Body of pancreas (tissue), 4 donors: Measurements from ENCODE around the gene ADTRP. TPM values are rescaled to one million over a fixed set of nuclear protein-coding genes. Genes with fewer than 3 reads are reported as not detected.
A peak's percentile ranks its signal among the peaks of the same experiment; 100 is the strongest.

Experiments
- ATAC-seq: fragments of 150-250 bp; one replicate; pipeline ENCODE4 v1.9.1; 2016
- DNase-seq, 4 donors: peaks; one replicate each; pipeline ENCODE4 v3.0.0-alpha.2; 2019
- H3K27ac ChIP-seq, 4 donors: fragments of 200-600 bp; sonication (generic); 1 replicate in 3 of 4; 2 replicates in 1 of 4; pipeline versions ENCODE4 v1.5.1 to v1.6.1; 2016 to 2019; ENCODE audit warnings: mild to moderate bottlenecking in 1 of 4, mixed read lengths in 1 of 4, moderate library complexity in 1 of 4
- H3K27me3 ChIP-seq, 2 donors: fragments of 200-600 bp; sonication (generic); one replicate each; pipeline ENCODE4 v1.6.0; 2016; ENCODE audit warnings: mild to moderate bottlenecking in 1 of 2
- H3K36me3 ChIP-seq, 2 donors: fragments of 200-600 bp; sonication (generic); replicated peaks in 1 of 2; 2 replicates each; pipeline ENCODE4 v1.5.1; 2016; ENCODE audit warnings: low read depth in 2 of 2; ENCODE audit not compliant: insufficient read depth in 1 of 2
- H3K4me1 ChIP-seq: fragments of 200-600 bp; sonication (generic); one replicate; pipeline ENCODE4 v1.6.0; 2016
- H3K4me3 ChIP-seq, 2 donors: fragments of 200-600 bp; sonication (generic); 1 replicate in 1 of 2; 2 replicates in 1 of 2; pipeline ENCODE4 v1.5.1; 2016 to 2019
- H3K9me3 ChIP-seq, 3 donors: fragments of 200-600 bp; sonication (generic); 1 replicate in 2 of 3; 2 replicates in 1 of 3; pipeline ENCODE4 v1.5.1; 2016
- POLR2A ChIP-seq, 3 donors: fragments of 450-650 bp; IDR thresholded peaks; one replicate each; pipeline ENCODE4 v1.6.1; 2016; ENCODE audit warnings: antibody characterized with exemption in 3 of 3, mild to moderate bottlenecking in 2 of 3
- WGBS, 2 donors: methylation state at CpG; one replicate each; pipeline ENCODE4 v1.1.5; 2017; 5-methylcytosine and 5-hydroxymethylcytosine counted together
- intact Hi-C: fragments of 100-400 bp; cut with DNase I; formaldehyde crosslinking; loops from one replicate; pipeline ENCODE4 v1.15.1; 2023
- total RNA-seq, 2 donors: library from RNA; depleted of rRNA; stranded (reverse); fragments of >200 nt; gene quantifications; one replicate each; pipeline ENCODE4 v1.1.0, GENCODE V29; 2016
- TF ChIP-seq, protein P1 (sequence below), 7 experiments: fragments of 450-650 bp in 4 of 7; fragments of 200-600 bp in 3 of 7; sonication (generic) in 3 of 7; IDR thresholded peaks; one replicate each; pipeline ENCODE4 v1.5.1; 2016 to 2019; ENCODE audit warnings: antibody characterized with exemption in 7 of 7

Gene ADTRP
- total RNA-seq, 2 donors from 2014 or later: not detected

DNA sequence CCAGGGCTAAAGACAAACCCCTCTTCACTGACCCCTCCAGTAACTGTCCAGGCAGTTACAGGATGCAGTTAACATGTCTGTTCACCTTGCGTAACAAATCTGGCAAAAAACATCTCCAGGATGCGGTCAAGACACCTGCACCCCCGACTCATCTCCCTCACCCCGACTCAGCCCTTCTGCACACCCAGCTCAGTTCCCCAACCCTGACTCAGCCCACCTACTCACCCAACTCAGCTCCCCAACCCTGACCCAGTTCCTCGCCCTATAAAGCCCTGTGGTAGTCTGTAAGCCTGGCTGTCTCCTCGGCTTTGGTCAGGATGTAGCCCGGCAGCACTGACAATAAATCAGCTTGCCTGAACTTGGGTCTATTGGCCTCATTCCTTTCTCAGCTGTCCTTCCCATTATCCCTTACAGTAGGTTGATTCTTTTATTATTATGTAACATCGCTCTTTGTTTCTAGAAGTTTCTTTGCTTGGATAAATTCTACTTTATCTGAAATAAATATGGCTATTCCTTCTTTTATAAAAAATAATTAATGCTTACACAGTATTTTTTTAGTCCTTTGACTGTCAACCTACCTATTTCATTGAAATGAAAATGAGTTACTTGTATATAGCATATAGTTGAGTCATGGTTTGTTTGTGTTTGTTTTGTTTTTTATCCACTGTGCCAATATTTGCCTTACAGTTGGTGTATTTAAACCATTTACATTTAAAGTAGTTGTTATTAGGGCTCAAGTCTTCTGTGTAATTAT lies 12.9 kb upstream of the ADTRP start:
- no peaks in the 10 kb centered on the region for H3K27me3 ChIP-seq
- 92 to 93% methylated on average over 8 of the region's 8 CpGs for WGBS, 2 donors
- no peak for DNase-seq
- intact Hi-C loops: no loop called here
- H3K4me3 ChIP-seq: no peak overlapping the region
- peaks cover 17% of the 10 kb centered on the region for H3K4me1 ChIP-seq
- no peaks in the 10 kb centered on the region for H3K9me3 ChIP-seq
- H3K27ac ChIP-seq: no peak overlapping the region
- no peak for ATAC-seq
- no peaks in the 10 kb centered on the region for H3K36me3 ChIP-seq
- no peak for TF ChIP-seq POLR2A (IDR thresholded peaks at IDR 0.05)
- TF ChIP-seq, protein P1, sequence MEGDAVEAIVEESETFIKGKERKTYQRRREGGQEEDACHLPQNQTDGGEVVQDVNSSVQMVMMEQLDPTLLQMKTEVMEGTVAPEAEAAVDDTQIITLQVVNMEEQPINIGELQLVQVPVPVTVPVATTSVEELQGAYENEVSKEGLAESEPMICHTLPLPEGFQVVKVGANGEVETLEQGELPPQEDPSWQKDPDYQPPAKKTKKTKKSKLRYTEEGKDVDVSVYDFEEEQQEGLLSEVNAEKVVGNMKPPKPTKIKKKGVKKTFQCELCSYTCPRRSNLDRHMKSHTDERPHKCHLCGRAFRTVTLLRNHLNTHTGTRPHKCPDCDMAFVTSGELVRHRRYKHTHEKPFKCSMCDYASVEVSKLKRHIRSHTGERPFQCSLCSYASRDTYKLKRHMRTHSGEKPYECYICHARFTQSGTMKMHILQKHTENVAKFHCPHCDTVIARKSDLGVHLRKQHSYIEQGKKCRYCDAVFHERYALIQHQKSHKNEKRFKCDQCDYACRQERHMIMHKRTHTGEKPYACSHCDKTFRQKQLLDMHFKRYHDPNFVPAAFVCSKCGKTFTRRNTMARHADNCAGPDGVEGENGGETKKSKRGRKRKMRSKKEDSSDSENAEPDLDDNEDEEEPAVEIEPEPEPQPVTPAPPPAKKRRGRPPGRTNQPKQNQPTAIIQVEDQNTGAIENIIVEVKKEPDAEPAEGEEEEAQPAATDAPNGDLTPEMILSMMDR (IDR thresholded peaks at IDR 0.05): no peak

DNA sequence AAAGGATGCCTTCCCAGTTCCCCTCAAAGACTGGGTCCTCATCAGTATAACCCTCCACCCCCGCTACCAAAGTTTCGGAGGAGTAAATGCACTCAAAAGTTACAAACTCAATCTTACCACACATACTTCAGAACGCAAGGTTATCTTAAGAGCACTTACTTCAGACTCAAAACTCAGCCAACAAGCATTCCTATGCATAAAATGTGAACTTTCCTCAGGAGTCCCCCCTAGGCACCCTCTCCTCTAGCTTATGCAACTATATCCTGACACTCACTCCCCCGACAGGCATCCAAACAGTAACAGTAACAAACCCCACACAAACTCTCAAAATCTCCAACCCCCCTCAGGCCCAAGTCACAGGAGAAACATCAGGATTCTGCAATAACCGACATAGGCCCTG lies 11.1 kb upstream of the ADTRP start:
- TF ChIP-seq, protein P1 (IDR thresholded peaks at IDR 0.05): no peak
- no peak for TF ChIP-seq POLR2A (IDR thresholded peaks at IDR 0.05)
- no peak overlapping the region for H3K4me3 ChIP-seq
- intact Hi-C loops: no loop called here
- H3K4me1 ChIP-seq: peaks cover 25% of the 10 kb centered on the region
- DNase-seq: no peak
- WGBS, 2 donors: 91 to 97% methylated on average over 5 of the region's 5 CpGs
- no peak overlapping the region for H3K27ac ChIP-seq
- H3K36me3 ChIP-seq: no peaks in the 10 kb centered on the region
- no peaks in the 10 kb centered on the region for H3K9me3 ChIP-seq
- no peaks in the 10 kb centered on the region for H3K27me3 ChIP-seq
- no peak for ATAC-seq

DNA sequence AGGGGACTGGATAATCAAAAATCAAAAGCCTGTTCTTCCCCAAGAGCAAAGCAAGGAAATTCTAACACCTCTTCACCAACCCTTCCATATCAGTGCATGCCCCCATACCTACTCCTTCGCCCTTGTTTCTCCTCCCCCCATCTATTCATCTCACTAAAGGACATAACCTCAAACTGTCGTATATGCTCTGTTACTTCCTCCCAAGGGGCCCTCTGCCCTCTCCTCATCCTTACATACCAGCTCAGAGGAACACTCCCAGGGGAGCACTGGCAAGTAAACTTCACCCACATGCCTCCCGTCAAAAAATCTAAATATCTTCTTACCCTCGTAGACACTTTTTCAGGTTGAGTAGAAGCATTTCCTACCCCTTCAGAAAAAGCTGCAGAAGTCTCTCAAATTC lies 9.4 kb upstream of the ADTRP start:
- DNase-seq (no peak), ATAC-seq (no peak)
- intact Hi-C loops: no loop called here
- Histone ChIP-seq H3K4me3 (no peak overlapping the region), H3K27ac (no peak overlapping the region), H3K4me1 (peaks cover 16% of the 10 kb centered on the region), H3K9me3 (no peaks in the 10 kb centered on the region), H3K36me3 (no peaks in the 10 kb centered on the region), H3K27me3 (no peaks in the 10 kb centered on the region)
- WGBS, 2 donors: 83 to 88% methylated on average over 4 of the region's 4 CpGs
- TF ChIP-seq, protein P1 (IDR thresholded peaks at IDR 0.05): no peak
- TF ChIP-seq POLR2A (IDR thresholded peaks at IDR 0.05): no peak

DNA sequence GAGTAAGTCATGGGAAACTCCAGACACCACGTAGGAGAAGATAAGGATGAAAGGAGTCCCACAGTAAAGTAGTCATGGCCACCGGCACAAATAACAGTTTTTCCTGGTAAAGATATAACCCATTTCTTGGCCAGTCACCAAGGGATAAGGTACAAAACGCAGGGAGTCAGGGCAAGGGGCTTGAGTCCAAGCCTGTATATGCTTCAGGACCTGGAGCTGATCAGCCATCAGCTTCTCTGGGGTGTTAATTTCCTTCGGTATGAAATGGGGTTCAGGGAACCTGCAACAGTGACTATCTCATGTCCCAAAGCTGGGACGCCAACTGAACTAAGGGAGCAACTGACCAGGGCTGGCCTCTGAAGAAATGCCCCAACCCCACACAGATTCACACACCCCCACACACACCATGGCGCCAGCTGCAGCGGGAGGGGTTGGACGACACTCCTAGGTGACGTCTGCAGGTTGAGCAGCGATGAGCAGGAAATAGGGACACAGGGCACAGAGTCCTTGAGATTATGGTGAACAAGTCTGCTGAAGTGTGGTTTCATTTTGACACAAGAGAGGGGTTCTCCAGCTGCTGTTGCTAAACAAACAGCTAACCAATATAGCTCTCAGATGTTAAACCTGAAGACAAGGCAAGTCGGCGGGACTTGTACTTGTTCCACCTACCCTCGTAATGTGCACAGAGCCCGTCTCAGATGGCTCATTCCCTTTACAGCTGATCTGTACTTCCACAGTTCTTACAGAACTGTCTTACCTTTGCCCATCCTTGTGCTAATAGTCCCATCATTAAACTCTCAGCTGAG lies 7.4 kb upstream of the ADTRP start:
- peak; percentile 85 for ATAC-seq
- Histone ChIP-seq H3K27ac (peak overlapping the region in 3 of 4 donors; percentile 20 to 66 (median 52)), H3K27me3 (no peaks in the 10 kb centered on the region), H3K9me3 (no peaks in the 10 kb centered on the region), H3K4me1 (peaks cover 16% of the 10 kb centered on the region), H3K4me3 (no peak overlapping the region), H3K36me3 (no peaks in the 10 kb centered on the region)
- 34 to 52% methylated on average over 13 to 14 of the region's 14 CpGs for WGBS, 2 donors
- intact Hi-C loops: no loop called here
- TF ChIP-seq, protein P1 (IDR thresholded peaks at IDR 0.05): no peak
- no peak for TF ChIP-seq POLR2A (IDR thresholded peaks at IDR 0.05)
- DNase-seq: peak; percentile 35 to 59 (median 48)
